ENCODE results near the gene ZNF524. TPM values are rescaled to one million over a fixed set of nuclear protein-coding genes. Genes with fewer than 3 reads are reported as not detected.

The ZNF524 gene
- total RNA-seq, 1 donor from 2014 or later = 6.7 TPM

GRCh38 chr19:55620410-55621204, 20.5 kb downstream of the ZNF524 start:
- Mint-ChIP-seq H3K27ac (ENCODE audit: unreplicated experiment) (no peak overlapping the region), H3K9me3 (ENCODE audit: unreplicated experiment) (peaks cover 17% of the 10 kb centered on the region), H3K27me3 (ENCODE audit: unreplicated experiment) (peaks cover 11% of the 10 kb centered on the region), H3K4me1 (ENCODE audit: low read depth, unreplicated experiment) (no peaks in the 10 kb centered on the region), H3K4me3 (ENCODE audit: unreplicated experiment) (no peak overlapping the region), H3K36me3 (ENCODE audit: unreplicated experiment) (peaks cover 19% of the 10 kb centered on the region)
- DNase-seq = no peak
- TF ChIP-seq CTCF (IDR thresholded peaks at IDR 0.05; ENCODE audit: partially characterized antibody, unreplicated experiment) = no peak

- Mint-ChIP-seq H3K27me3 (ENCODE audit: unreplicated experiment) (peaks cover 11% of the 10 kb centered on the region), H3K27ac (ENCODE audit: unreplicated experiment) (no peak overlapping the region), H3K4me3 (ENCODE audit: unreplicated experiment) (no peak overlapping the region), H3K36me3 (ENCODE audit: unreplicated experiment) (peaks cover 19% of the 10 kb centered on the region), H3K4me1 (ENCODE audit: low read depth, unreplicated experiment) (no peaks in the 10 kb centered on the region), H3K9me3 (ENCODE audit: unreplicated experiment) (peaks cover 17% of the 10 kb centered on the region)
- no peak for DNase-seq
- TF ChIP-seq CTCF (IDR thresholded peaks at IDR 0.05; ENCODE audit: partially characterized antibody, unreplicated experiment) = no peak
Measured at GRCh38 chr19:55621205-55621672, 21.2 kb downstream of the ZNF524 start.

- Mint-ChIP-seq H3K36me3 (ENCODE audit: unreplicated experiment) (peaks cover 19% of the 10 kb centered on the region), H3K4me1 (ENCODE audit: low read depth, unreplicated experiment) (no peaks in the 10 kb centered on the region)
Measured at GRCh38 chr19:55621673-55622231, 21.7 kb downstream of the ZNF524 start.

GRCh38 chr19:55622242-55622969, 22.3 kb downstream of the ZNF524 start:
- no peaks in the 10 kb centered on the region for H3K4me1 Mint-ChIP-seq (ENCODE audit: low read depth, unreplicated experiment)
- H3K36me3 Mint-ChIP-seq (ENCODE audit: unreplicated experiment) = peaks cover 16% of the 10 kb centered on the region
- no peak for TF ChIP-seq CTCF (IDR thresholded peaks at IDR 0.05; ENCODE audit: partially characterized antibody, unreplicated experiment)
- no peak for DNase-seq
- no peak overlapping the region for H3K27ac Mint-ChIP-seq (ENCODE audit: unreplicated experiment)
- no peak overlapping the region for H3K4me3 Mint-ChIP-seq (ENCODE audit: unreplicated experiment)
- H3K27me3 Mint-ChIP-seq (ENCODE audit: unreplicated experiment) = peaks cover 9% of the 10 kb centered on the region
- peaks cover 13% of the 10 kb centered on the region for H3K9me3 Mint-ChIP-seq (ENCODE audit: unreplicated experiment)

More at GRCh38 chr19:55621673-55622231, 21.7 kb downstream of the ZNF524 start:
- TF ChIP-seq CTCF (IDR thresholded peaks at IDR 0.05; ENCODE audit: partially characterized antibody, unreplicated experiment) = no peak
- no peak for DNase-seq
- no peak overlapping the region for H3K4me3 Mint-ChIP-seq (ENCODE audit: unreplicated experiment)
- no peak overlapping the region for H3K27ac Mint-ChIP-seq (ENCODE audit: unreplicated experiment)
- H3K9me3 Mint-ChIP-seq (ENCODE audit: unreplicated experiment) = peaks cover 17% of the 10 kb centered on the region
- peaks cover 10% of the 10 kb centered on the region for H3K27me3 Mint-ChIP-seq (ENCODE audit: unreplicated experiment)

Measured in glutamatergic neuron (in vitro differentiated cells).